Suprapubic skin (tissue), 4 donors: ENCODE measurements around the gene ALDH1L1.

ENCODE experiments used
- EP300 ChIP-seq: sonication (generic); formaldehyde crosslinking; IDR thresholded peaks from one replicate; pipeline ENCODE4 v1.6.1; 2017; ENCODE audit warnings: antibody characterized with exemption
- POLR2A ChIP-seq, 2 donors: fragments of 450-650 bp; IDR thresholded peaks; one replicate each; pipeline ENCODE4 v1.6.1; 2017; ENCODE audit warnings: antibody characterized with exemption in 2 of 2, mild to moderate bottlenecking in 2 of 2, moderate library complexity in 2 of 2
- POLR2AphosphoS5 ChIP-seq, 3 donors: sonication (generic); formaldehyde crosslinking; IDR thresholded peaks; one replicate each; pipeline ENCODE4 v1.6.1; 2017; ENCODE audit warnings: antibody characterized with exemption in 3 of 3

DNA sequence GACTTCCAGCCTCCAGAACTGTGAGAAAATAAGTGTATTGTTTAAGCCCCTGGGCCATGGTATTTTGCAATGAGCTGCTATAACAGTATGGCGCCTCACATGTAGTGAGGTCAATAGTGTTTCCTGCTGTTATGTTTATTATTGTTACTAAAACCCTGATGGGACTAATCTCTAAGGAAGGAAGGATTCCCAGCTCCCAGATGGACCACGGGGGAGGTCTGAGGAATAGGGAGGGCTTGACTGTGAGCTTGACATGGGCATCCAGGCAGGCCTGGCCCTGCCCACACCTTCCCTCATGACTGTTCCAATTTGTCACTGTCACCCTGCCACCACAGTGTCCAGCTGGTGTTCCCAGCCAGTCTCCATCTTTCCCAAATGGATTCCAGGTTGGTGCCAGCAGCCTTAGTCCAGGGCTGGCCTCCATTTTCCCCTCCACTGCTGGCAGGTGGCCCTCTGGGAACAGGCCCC, 82.0 kb downstream of the ALDH1L1 start:
- no peak for TF ChIP-seq EP300
- TF ChIP-seq POLR2AphosphoS5 (IDR thresholded peaks at IDR 0.05): no peak
- no peak for TF ChIP-seq POLR2A (IDR thresholded peaks at IDR 0.05)
